Duodenal mucosa (tissue), 2 donors: Measurements from ENCODE around the gene RACK1.

ENCODE experiments used
- H3K27ac ChIP-seq: one replicate; pipeline ENCODE4 v1.7.0; 2013; ENCODE audit warnings: low read depth, low read length
- H3K27me3 ChIP-seq, 2 donors: one replicate each; pipeline ENCODE4 v1.7.0; 2013; ENCODE audit warnings: low read length in 2 of 2, control low read depth in 1 of 2; ENCODE audit not compliant: insufficient read depth in 2 of 2, control insufficient read depth in 1 of 2
- H3K36me3 ChIP-seq, 2 donors: one replicate each; pipeline ENCODE4 v1.7.0; 2013; ENCODE audit warnings: low read length in 2 of 2, control low read depth in 1 of 2; ENCODE audit not compliant: insufficient read depth in 2 of 2, control insufficient read depth in 1 of 2
- H3K4me1 ChIP-seq, 2 donors: one replicate each; pipeline ENCODE4 v1.7.0; 2013; ENCODE audit warnings: low read length in 2 of 2, control low read depth in 1 of 2; ENCODE audit not compliant: insufficient read depth in 2 of 2, control insufficient read depth in 1 of 2
- H3K4me3 ChIP-seq, 2 donors: one replicate each; pipeline ENCODE4 v1.7.0; 2013; ENCODE audit warnings: low read length in 2 of 2, low read depth in 1 of 2
- H3K9ac ChIP-seq, 2 donors: one replicate each; pipeline ENCODE4 v1.7.0; 2013; ENCODE audit warnings: low read length in 2 of 2, low read depth in 1 of 2
- H3K9me3 ChIP-seq, 2 donors: one replicate each; pipeline ENCODE4 v1.7.0; 2013; ENCODE audit warnings: low read length in 2 of 2, control low read depth in 1 of 2; ENCODE audit not compliant: control insufficient read depth in 1 of 2

Gene RACK1

DNA sequence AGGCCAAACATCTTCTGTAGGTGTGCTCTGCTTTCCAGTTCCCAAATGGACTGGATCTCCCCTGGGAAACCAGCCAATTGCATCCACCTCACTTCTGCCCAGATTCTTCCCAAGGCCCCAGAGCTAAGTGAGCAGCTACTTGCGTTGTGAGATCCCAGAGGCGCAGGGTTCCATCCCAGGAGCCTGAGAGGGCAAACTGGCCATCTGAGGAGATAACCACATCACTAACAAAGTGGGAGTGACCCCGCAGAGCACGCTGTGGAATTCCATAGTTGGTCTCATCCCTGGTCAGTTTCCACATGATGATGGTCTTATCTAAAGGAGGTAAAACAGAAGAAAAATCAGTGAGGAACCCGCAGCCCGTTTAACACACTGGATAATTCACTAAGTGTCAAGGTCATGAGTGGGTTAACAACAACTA is 1.7 kb downstream of the RACK1 start:
- peak overlapping the region; percentile 94 to 100 for H3K4me3 ChIP-seq
- peak overlapping the region; percentile 90 to 93 for H3K9ac ChIP-seq
- no peaks in the 10 kb centered on the region for H3K9me3 ChIP-seq
- H3K27ac ChIP-seq = no peak overlapping the region
- no peaks in the 10 kb centered on the region for H3K27me3 ChIP-seq
- H3K36me3 ChIP-seq = peaks cover 33 to 51% of the 10 kb centered on the region in 2 donors
- peaks cover 26 to 31% of the 10 kb centered on the region in 2 donors for H3K4me1 ChIP-seq

DNA sequence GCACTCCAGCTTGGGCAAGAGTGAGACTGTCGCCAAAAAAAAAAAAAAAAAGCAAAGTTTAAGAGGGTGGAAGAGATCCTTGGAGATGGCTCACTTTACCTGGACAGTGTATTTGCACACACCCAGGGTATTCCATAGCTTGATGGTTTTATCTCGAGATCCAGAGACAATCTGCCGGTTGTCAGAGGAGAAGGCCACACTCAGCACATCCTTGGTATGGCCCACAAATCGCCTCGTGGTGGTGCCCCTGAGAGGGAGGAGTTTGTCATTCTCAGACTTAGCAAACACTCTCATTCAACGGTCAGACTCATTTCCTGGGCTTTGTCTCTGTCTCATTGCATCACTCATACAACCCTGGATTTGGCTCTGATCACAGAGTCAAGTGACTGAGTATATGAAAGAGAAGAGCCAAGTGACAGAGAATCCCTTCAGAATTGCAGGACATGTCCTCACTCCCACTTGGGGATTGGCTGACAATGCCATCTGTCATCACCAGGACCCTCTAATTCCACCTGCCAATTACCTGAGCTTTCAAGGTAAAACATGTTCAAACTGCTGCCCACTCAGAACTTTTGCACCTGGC is 2.2 kb downstream of the RACK1 start:
- peak overlapping the region; percentile 90 to 93 for H3K9ac ChIP-seq
- no peak overlapping the region for H3K27ac ChIP-seq
- peaks cover 26 to 31% of the 10 kb centered on the region in 2 donors for H3K4me1 ChIP-seq
- peak overlapping the region; percentile 94 to 100 for H3K4me3 ChIP-seq
- no peaks in the 10 kb centered on the region for H3K9me3 ChIP-seq
- no peaks in the 10 kb centered on the region for H3K27me3 ChIP-seq
- H3K36me3 ChIP-seq = peaks cover 39 to 57% of the 10 kb centered on the region in 2 donors

DNA sequence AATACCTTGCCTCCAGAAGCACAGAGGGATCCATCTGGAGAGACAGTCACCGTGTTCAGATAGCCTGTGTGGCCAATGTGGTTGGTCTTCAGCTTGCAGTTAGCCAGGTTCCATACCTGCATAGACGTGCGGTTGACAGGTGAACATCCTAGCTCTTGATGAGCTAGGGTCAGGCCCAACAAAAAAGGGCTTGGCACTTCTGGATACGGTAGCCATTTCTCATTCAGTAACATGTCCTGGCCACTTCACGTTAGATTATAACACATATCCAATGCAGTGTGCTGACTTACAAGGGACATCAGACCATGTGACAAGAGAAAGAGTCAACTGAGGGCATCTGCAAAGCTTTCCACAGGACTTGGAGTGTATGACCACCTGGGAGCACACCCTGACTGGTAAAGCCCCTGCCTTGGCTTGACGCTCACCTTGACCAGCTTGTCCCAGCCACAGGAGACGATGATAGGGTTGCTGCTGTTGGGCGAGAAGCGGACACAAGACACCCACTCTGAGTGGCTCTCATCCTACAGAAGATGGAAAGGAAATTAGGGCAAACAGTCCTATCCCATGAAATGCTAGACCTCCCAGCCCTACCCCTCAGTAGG is 4.5 kb downstream of the RACK1 start:
- H3K36me3 ChIP-seq = peaks cover 49 to 79% of the 10 kb centered on the region in 2 donors
- no peak overlapping the region for H3K4me3 ChIP-seq
- no peaks in the 10 kb centered on the region for H3K27me3 ChIP-seq
- peaks cover 12 to 15% of the 10 kb centered on the region in 2 donors for H3K4me1 ChIP-seq
- no peak overlapping the region for H3K9ac ChIP-seq
- H3K27ac ChIP-seq = no peak overlapping the region
- H3K9me3 ChIP-seq = no peaks in the 10 kb centered on the region

DNA sequence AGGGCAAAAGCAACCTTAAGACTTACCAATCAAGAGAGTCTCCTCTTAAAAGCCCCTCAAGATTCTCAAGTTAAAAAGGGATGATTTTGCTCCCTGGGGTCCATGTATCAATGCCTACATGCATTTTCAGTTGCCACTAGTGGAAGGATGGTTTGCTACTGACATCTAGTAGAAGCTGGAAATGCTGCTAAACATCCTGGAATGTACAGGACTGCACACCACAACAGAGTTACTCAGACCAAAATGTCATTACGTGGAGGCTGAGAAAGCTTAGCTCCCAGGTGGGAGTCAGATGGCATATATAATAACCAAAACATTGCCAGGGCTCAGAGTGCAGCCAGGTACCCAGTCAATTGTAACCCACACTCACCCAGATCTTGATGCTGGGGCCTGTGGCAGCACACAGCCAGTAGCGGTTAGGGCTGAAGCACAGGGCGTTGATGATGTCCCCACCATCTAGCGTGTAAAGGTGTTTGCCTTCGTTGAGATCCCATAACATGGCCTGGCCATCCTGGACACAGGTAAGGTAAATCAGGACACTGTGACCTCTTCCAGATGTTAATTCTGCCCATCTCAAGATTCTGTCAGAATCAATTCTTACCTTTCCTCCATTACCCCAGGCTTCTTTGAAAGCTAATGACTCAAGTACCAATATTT is 5.8 kb downstream of the RACK1 start:
- H3K4me3 ChIP-seq = no peak overlapping the region
- H3K9ac ChIP-seq = no peak overlapping the region
- peaks cover 49 to 91% of the 10 kb centered on the region in 2 donors for H3K36me3 ChIP-seq
- H3K27ac ChIP-seq = no peak overlapping the region
- no peaks in the 10 kb centered on the region for H3K27me3 ChIP-seq
- H3K4me1 ChIP-seq = peaks cover 12 to 15% of the 10 kb centered on the region in 2 donors
- no peaks in the 10 kb centered on the region for H3K9me3 ChIP-seq

DNA sequence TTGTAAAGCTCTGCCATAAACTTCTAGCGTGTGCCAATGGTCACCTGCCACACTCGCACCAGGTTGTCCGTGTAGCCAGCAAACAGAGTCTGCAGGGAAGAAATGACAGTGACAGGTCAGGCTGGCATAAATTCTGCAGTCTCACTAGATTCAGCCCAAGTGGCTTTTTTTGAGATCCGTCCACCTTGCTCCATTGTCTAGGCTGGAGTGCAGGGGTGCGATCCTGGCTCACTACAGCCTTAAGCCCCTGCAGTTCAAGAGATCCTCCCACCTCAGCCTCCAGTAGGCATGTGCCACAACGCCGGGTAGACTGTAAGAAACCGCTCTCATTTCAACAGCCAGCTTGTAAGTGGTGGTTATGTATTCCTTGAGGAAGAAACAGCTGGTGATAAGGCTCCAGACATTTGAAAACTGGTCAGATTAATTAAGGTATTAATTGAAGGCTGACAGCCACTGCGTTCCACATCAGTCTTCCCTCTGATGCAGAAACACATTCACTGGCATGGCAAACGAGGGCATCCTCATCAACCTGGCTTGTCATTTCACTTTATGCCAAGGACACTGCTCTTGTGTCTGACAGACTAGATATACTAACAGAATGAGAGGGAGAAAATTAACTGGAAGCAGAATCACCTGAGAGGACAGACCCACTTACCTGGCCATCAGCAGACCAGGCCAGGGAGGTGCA is 6.6 kb downstream of the RACK1 start:
- Histone ChIP-seq H3K36me3 (peaks cover 55 to 97% of the 10 kb centered on the region in 2 donors), H3K4me1 (peaks cover 8 to 11% of the 10 kb centered on the region in 2 donors)

DNA sequence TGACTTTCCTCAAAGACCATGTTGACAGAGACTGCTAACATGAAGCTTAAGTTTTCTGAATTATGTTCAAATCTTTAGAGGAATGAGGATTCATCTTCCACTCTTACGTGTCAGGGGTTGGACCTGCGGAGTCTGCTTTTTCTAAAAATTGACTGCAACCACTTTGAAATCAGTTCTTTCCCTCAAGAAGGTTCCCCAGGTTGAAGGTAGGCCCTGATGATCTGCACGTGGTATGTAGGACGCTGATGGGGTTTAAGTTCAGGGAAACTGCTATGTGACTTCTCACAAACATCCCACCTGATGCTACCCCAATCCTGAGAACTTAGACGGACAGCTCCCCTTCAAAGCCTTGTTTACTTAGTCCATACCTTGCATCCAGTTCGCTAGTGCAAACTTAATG is 7.2 kb downstream of the RACK1 start:
- no peak overlapping the region for H3K4me3 ChIP-seq
- H3K27me3 ChIP-seq = no peaks in the 10 kb centered on the region
- H3K36me3 ChIP-seq = peaks cover 53 to 96% of the 10 kb centered on the region in 2 donors
- H3K27ac ChIP-seq = no peak overlapping the region
- H3K9me3 ChIP-seq = no peaks in the 10 kb centered on the region
- H3K4me1 ChIP-seq = peaks cover 2 to 5% of the 10 kb centered on the region in 2 donors
- H3K9ac ChIP-seq = no peak overlapping the region

More for the DNA sequence above, 6.6 kb downstream of the RACK1 start:
- Histone ChIP-seq H3K27me3 (no peaks in the 10 kb centered on the region), H3K9ac (no peak overlapping the region), H3K4me3 (no peak overlapping the region), H3K27ac (no peak overlapping the region), H3K9me3 (no peaks in the 10 kb centered on the region)

DNA sequence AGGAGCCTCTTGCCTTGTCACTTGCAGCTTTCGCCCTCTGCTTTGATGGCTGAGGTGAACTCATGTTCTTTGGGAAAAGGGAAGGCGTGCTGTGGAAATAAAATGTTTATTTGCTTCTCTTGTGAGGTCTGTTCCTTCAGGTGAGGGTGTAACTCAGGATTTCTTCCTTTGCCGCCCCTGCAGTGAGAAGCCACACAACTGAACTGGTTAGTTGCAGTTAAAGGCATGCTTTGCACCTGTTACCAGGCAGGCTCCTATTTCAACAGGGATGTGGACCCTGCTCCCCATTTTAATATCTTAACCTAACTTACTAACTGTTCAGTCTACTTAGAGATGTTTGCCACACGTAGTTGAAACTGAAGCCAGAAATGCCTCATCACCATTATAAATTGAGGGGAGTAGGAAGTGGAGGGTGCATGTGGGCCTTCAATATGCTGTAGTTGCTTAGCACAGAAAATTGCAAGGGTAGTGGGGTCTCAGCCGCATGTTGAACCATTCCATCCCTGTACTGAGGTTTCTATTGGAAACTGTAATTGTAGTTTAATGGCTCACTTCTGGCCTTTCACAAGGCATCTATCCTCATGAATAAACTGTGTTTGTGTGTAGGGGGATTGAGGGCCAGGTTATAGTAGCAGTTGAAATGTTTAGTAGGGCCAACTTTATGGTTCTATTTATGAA is 7.9 kb downstream of the RACK1 start:
- Histone ChIP-seq H3K9me3 (no peaks in the 10 kb centered on the region), H3K27me3 (no peaks in the 10 kb centered on the region), H3K9ac (no peak overlapping the region), H3K4me1 (no peaks in the 10 kb centered on the region), H3K4me3 (no peak overlapping the region), H3K27ac (no peak overlapping the region), H3K36me3 (peaks cover 53 to 96% of the 10 kb centered on the region in 2 donors)

DNA sequence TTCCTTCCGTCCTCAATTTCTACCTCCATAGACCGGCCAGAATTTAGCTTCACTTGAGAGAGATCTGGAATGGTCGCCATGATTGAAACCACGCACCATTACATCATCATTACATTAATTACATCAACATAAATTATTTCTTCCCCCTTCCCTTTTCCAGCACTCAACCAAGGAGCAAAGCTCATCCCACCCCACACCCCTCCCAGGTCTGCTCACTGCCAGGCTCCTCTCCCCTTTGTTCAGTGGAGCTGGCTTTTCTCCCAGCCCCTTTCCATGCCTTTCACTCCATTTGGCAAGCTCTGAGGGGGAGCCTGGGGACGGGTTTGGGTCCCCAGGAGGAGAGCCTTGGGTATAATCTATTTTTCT is 8.4 kb downstream of the RACK1 start:
- peaks cover 56 to 94% of the 10 kb centered on the region in 2 donors for H3K36me3 ChIP-seq
- H3K4me1 ChIP-seq = no peaks in the 10 kb centered on the region
- H3K27ac ChIP-seq = no peak overlapping the region

DNA sequence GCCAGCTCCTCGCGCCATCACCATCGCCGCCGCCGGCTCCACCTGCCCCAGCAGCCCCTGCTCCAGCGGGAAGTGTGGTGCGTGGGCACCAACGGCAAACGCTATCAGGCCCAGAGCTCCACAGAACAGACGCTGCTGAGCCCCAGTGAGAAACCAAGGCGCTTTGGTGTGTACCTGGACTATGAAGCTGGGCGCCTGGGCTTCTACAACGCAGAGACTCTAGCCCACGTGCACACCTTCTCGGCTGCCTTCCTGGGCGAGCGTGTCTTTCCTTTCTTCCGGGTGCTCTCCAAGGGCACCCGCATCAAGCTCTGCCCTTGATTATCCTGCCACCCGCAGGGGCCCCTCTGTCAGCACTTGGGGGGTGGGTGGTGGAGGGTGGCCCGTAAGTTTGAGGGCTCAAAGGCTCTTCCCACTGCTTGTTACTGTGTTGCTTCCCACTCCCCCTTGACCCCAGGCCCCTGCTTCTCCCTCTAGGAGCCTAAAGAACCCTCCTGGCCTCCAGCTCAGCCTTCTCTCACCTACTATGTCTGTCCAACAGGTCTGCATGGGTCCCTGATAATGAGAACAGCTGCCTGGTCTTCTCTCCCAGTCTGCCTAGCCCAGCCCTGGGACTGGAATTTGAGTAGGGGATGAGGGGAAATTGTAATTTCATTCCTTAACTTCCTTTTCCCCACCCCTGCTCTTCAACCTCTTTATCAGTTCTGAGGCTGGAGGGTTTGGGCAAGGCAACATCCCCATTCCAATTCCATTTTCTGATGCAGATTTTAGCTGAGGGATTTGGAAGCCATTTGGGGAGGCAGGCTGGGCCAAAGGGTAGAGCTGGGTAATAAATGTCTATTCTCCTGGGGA is 9.0 kb downstream of the RACK1 start:
- Histone ChIP-seq H3K27ac (no peak overlapping the region), H3K36me3 (peaks cover 56 to 90% of the 10 kb centered on the region in 2 donors), H3K9ac (no peak overlapping the region), H3K9me3 (no peaks in the 10 kb centered on the region), H3K4me1 (no peaks in the 10 kb centered on the region), H3K4me3 (no peak overlapping the region), H3K27me3 (no peaks in the 10 kb centered on the region)

More for the DNA sequence above, 8.4 kb downstream of the RACK1 start:
- Histone ChIP-seq H3K9ac (no peak overlapping the region), H3K9me3 (no peaks in the 10 kb centered on the region), H3K27me3 (no peaks in the 10 kb centered on the region), H3K4me3 (no peak overlapping the region)
